HL-60 (cell line): ENCODE results near the gene ESD.

Experiments used
- DNase-seq, 2 experiments: peaks; one replicate each; pipeline ENCODE4 v3.0.0-alpha.2; 2010 to 2020; ENCODE audit warnings: low read depth in 1 of 2, low spot score in 1 of 2
- H3K27ac ChIP-seq: fragments of 250-450 bp; sonication (Bioruptor Pico); replicated peaks from 2 replicates; pipeline ENCODE4 v1.5.1; 2020; ENCODE audit warnings: mild to moderate bottlenecking, moderate library complexity
- H3K27me3 ChIP-seq: fragments of 250-450 bp; sonication (Bioruptor Pico); 2 replicates; pipeline ENCODE4 v1.5.1; 2021; ENCODE audit warnings: mild to moderate bottlenecking, moderate library complexity; ENCODE audit not compliant: insufficient read depth, poor library complexity, severe bottlenecking
- H3K4me3 ChIP-seq: replicated peaks from 2 replicates; pipeline ENCODE4 v1.5.1; 2011; ENCODE audit warnings: mild to moderate bottlenecking, control low read depth, low read length; ENCODE audit not compliant: insufficient read depth
- GABPA ChIP-seq: IDR thresholded peaks from 2 replicates; pipeline ENCODE4 v1.6.1; 2012; ENCODE audit warnings: low read depth
- POLR2AphosphoS5 ChIP-seq: IDR thresholded peaks from 2 replicates; pipeline ENCODE4 v1.6.1; 2012; ENCODE audit warnings: low read depth
- SPI1 ChIP-seq: IDR thresholded peaks from 2 replicates; pipeline ENCODE4 v1.6.1; 2012; ENCODE audit warnings: low read depth, mild to moderate bottlenecking, borderline replicate concordance
- TF ChIP-seq, protein P1 (sequence below): IDR thresholded peaks from 2 replicates; pipeline ENCODE4 v1.6.1; 2012; ENCODE audit warnings: low read depth; ENCODE audit not compliant: insufficient replicate concordance
- TF ChIP-seq, protein P2 (sequence below): IDR thresholded peaks from one replicate; pipeline ENCODE4 v1.5.1; 2011; ENCODE audit warnings: low read length, control low read depth, inconsistent platforms; ENCODE audit not compliant: insufficient read depth

The ESD gene

GRCh38 chr13:46839399-46839798, 42.4 kb upstream of the ESD start:
- no peaks in the 10 kb centered on the region for H3K27me3 ChIP-seq
- DNase-seq: no peak
- H3K4me3 ChIP-seq: no peak overlapping the region
- H3K27ac ChIP-seq: no peak overlapping the region
- TF ChIP-seq, protein P1, sequence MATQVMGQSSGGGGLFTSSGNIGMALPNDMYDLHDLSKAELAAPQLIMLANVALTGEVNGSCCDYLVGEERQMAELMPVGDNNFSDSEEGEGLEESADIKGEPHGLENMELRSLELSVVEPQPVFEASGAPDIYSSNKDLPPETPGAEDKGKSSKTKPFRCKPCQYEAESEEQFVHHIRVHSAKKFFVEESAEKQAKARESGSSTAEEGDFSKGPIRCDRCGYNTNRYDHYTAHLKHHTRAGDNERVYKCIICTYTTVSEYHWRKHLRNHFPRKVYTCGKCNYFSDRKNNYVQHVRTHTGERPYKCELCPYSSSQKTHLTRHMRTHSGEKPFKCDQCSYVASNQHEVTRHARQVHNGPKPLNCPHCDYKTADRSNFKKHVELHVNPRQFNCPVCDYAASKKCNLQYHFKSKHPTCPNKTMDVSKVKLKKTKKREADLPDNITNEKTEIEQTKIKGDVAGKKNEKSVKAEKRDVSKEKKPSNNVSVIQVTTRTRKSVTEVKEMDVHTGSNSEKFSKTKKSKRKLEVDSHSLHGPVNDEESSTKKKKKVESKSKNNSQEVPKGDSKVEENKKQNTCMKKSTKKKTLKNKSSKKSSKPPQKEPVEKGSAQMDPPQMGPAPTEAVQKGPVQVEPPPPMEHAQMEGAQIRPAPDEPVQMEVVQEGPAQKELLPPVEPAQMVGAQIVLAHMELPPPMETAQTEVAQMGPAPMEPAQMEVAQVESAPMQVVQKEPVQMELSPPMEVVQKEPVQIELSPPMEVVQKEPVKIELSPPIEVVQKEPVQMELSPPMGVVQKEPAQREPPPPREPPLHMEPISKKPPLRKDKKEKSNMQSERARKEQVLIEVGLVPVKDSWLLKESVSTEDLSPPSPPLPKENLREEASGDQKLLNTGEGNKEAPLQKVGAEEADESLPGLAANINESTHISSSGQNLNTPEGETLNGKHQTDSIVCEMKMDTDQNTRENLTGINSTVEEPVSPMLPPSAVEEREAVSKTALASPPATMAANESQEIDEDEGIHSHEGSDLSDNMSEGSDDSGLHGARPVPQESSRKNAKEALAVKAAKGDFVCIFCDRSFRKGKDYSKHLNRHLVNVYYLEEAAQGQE: no peak

DNA sequence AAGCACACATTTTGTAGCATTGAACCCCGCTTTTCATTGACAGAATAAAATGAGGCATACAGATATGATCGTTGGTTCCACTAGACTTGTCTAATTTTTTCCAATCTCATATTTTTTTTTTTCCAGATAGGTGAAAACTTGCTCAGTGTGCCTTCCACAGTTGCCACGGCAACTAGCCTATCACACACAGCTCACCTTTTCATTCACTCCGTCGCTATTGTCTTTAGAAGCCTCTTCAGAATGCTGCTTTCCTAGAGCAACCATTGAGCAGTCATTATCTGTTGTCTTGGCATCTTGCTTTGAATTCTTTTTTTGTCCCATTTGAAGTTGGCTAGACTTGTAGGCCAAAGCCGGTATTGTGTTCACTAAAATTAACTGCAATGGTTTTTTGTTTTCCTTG, 37.7 kb upstream of the ESD start:
- TF ChIP-seq SPI1 (no peak), GABPA (no peak), POLR2AphosphoS5 (no peak)
- TF ChIP-seq, protein P1: no peak
- TF ChIP-seq, protein P2, sequence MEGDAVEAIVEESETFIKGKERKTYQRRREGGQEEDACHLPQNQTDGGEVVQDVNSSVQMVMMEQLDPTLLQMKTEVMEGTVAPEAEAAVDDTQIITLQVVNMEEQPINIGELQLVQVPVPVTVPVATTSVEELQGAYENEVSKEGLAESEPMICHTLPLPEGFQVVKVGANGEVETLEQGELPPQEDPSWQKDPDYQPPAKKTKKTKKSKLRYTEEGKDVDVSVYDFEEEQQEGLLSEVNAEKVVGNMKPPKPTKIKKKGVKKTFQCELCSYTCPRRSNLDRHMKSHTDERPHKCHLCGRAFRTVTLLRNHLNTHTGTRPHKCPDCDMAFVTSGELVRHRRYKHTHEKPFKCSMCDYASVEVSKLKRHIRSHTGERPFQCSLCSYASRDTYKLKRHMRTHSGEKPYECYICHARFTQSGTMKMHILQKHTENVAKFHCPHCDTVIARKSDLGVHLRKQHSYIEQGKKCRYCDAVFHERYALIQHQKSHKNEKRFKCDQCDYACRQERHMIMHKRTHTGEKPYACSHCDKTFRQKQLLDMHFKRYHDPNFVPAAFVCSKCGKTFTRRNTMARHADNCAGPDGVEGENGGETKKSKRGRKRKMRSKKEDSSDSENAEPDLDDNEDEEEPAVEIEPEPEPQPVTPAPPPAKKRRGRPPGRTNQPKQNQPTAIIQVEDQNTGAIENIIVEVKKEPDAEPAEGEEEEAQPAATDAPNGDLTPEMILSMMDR: no peak
- Histone ChIP-seq H3K27me3 (no peaks in the 10 kb centered on the region), H3K4me3 (no peak overlapping the region), H3K27ac (no peak overlapping the region)
- no peak for DNase-seq

- peak in 1 of 2 experiments; percentile 45 for DNase-seq
- H3K27ac ChIP-seq: no peak overlapping the region
- TF ChIP-seq, protein P1: no peak
- TF ChIP-seq POLR2AphosphoS5: no peak
- no peak for TF ChIP-seq GABPA
- TF ChIP-seq SPI1: no peak
- TF ChIP-seq, protein P2: peak; percentile 69
- no peaks in the 10 kb centered on the region for H3K27me3 ChIP-seq
- no peak overlapping the region for H3K4me3 ChIP-seq
Observed at GRCh38 chr13:46831588-46832194, 34.7 kb upstream of the ESD start.
